Stimulated activated CD8-positive, alpha-beta memory T cell treated with anti-CD3 and anti-CD28 coated beads, Interleukin-15, amount 100 ng/mL, for 4 hours (primary cell): ENCODE data around the gene ATG10.
"Not testable (repeated sequence)": the region's sequence is repeated elsewhere in the genome, so short reads cannot be mapped to it uniquely, and the experiment has no call there.

ENCODE experiments used
- DNase-seq, 2 donors: peaks; one replicate each; pipeline ENCODE4 v3.0.0-alpha.2; 2020; ENCODE audit warnings: low read depth in 2 of 2

Gene ATG10

DNA sequence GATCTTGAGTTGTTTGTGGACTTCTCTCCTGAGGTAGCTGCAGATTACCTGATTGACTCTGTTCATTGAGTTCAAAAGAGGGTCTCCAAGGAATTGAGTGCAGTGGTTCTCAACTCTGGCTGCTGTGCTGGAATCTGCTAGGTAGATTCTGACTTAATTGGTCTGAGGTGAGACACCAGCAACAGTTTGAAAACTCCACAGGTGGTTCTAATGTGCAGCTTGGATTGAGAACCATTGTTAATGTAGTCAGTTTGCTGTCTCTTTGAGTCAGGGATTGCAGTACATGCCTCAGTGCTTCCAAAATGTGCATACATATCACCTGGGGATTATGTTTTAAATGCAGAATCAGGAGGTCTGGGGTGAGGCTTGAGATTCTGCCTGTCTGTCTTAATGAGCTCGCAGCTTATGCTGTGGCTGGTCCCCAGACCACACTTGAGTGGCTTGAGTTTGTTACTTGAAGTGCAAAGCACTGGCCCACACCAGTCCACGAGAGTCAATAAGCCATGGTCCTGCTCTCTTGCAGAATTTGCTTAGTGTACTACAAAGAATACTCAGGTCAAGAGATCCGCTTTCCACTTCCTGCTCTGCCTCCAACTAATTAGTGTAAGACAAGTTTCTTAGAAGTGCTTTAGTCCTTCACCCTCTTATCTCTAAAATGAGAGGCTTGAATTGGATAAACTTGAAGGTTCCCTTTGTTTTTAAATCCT lies 82.3 kb downstream of the ATG10 start:
- DNase-seq: no peak

DNA sequence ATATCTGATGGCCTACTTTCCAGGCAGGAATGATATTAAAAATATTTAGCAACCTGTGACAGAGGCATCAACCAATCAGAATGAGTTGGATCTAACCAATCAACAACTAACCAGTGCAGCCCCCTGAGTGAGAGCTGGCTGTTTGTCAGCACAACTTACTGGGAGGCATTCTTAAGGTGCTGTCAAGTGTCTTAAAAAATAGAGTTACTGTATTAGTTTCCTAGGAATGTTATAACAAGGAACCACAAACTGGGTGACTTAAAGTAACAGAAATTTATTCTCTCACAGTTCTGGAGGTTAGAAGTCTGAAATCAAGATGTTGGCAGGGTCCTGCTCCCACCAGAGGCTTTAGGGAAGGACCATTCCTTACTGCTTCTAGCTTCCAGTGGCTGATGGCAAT lies 85.2 kb downstream of the ATG10 start:
- no peak for DNase-seq

DNA sequence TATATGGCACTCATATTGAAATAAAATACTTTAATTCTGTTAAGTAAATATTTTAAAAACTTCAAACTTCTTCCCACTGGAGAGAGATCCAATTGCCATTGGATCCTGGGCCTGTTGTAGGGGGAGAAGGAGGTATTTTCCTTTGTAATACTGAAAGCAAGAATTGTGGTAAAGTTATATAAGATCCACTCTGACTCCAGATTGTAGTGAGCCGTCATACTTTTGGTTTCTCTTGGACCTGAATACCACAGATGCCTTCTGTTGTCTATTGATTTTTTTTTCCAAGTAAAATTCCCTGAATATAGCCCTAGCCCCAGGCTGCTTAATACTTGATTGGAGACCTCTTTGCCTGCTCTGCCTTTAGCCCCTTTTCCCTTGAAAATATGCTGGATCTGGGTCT lies 86.9 kb downstream of the ATG10 start:
- no peak for DNase-seq

DNA sequence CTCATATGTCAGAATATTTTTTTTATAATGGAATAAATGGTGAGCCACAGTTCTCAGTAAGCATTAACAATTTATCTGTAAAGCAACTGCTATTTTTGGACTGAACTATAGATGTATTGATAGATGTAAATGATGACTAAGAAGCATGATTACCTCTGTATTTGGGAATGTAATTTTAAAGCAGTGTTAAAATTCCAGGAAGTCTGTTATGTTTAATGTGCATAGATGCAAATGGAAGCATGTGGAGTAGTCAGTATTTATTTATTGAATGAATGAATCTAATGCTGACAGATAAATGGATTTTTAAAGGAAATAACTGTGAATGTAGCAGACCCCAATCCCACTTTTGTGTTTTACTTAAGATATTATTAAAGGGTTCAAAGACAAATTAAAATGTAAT lies 95.0 kb downstream of the ATG10 start:
- no peak for DNase-seq

DNA sequence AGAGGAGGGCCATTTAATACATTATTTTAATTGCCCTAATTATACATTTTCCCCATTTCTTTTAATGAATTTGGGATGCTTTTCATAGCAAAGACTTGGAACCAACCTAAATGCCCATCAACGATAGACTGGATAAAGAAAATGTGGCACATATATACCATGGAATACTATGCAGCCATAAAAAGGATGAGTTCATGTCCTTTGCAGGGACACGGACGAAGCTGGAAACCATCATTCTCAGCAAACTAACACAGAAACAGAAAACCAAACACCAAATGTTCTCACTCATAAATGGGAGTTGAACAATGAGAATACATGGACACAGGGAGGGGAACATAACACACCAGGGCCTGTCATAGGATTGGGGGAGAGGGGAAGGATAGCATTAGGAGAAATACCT lies 96.2 kb downstream of the ATG10 start:
- not testable (repeated sequence) for DNase-seq

DNA sequence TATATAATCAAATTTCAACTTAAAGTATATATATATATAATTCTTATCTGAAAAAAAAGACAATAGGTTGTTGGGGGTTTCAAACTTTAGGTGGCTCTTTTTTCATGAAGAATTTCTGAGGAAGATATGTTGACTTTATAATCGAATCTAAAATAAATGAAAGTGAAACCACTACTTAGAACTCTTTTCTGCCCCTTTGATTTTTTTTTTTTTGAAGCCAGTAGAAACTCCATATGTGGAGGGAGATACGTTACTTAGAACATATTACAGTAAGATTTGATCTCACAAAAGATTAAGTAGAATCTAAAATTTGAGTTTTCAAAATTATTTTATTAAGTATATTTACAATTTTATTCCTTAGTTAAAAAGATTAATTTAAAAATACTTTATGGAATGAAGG lies 96.9 kb downstream of the ATG10 start:
- no peak for DNase-seq

DNA sequence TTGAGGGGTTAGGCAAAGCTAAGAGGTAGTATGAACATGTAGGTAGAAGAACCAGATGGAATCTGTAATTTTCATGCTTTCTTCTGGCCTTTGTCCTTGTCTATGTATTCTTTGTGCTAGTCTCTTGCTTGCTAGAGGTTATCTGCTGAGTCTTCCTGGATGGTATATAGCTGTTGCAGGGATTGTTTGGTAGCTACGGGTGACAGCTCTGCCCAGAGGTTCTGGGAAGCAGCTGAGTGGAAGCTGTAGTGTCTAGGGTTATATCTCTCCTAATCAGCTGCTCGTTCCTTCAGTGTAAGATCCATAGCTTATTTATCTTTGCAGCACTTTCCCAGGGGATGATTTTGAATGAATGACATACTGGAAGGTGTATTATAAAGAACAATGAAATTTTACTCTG lies 100.3 kb downstream of the ATG10 start:
- DNase-seq: no peak

DNA sequence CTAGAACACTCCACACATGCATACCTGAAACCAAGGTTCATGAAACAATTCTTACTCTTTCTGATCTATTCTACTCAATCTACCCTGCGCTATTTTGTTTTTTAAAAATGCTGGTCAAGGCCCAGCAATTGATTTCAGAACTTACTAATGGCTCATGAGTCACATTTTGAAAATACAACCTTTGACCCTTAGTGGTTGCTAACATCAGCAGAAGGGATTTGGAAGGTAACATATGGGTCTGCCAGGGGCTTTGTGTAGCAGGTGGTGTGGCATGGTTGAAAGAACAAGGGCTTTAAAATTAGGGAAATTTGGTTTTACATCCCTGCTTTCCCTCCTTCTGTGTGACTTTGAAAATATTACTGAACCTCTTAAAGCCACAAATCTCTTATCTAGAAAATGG lies 101.4 kb downstream of the ATG10 start:
- DNase-seq: no peak

DNA sequence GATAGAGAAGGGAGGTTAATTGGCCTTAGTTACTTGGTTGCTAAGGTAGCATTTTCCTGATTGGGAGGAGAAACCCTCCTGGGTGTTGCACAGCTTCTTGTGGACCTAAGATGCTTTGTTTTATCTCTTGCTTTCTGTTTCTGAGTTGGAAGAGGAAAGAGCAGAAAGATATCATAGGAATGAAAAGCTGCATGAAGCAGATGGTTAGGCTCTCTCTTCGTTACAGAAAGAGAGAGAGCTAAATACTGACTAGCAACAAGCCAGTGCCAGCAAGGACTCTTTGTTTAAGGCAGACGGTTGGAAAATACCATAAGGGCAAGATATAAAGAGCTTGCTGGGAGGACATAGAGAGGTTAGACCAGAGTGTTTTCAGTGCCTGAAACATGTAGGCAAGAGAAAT lies 103.1 kb downstream of the ATG10 start:
- no peak for DNase-seq

DNA sequence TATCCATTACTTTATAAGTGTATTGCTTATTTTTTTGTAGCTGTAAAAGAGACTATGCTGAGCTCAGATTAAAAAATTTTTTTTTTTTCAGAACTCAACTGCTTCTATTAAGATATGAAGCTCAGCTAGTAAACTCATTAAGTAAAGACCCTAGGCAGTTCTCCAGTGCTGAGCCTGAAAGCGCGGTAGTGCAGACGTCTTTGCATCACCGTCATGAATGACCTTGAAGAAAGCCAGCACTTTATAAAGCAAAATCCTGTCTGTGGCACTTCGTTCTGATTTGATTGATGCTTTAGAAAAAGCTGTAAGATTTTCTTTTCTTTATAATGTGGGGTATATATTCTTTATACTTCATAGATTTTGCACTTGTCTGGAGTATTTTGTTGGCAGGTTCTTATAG lies 105.7 kb downstream of the ATG10 start:
- no peak for DNase-seq

DNA sequence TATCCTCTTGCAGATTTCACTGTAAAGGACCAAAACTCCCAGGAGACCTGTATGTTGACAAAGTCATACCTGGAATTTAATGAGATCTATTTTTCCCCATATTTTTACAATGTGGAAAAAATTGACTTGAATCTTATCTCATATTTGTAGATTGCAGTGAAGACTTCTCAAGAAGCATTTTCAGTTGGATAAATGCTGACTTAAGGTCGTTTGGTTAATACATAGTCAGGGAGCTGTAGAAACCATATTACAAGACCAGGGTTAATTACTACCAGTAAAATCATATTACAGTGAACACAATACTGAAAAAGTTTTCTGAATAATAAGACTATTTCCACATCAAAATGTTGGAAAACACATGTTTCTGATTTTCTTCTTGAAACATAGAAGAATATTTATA lies 119.8 kb downstream of the ATG10 start:
- DNase-seq: no peak

DNA sequence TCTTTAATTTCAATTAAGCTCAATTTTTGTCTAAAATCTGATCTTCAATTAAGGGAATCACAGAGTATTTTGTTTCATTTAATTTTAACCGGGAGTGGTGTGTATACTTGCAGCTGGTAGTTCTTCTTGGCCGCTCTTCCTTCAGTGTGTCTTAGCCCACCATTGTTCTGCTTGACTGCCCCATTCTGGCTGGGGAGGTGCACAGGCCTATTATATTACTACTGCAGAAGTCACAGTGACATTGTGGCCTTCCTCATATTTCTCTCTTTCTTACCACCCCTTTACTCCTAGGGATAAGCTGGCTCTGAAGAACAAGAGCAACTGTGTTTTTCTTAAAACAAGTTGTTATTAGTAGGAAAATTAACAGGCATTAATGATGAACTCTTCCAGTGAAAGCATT lies 123.7 kb downstream of the ATG10 start:
- no peak for DNase-seq

DNA sequence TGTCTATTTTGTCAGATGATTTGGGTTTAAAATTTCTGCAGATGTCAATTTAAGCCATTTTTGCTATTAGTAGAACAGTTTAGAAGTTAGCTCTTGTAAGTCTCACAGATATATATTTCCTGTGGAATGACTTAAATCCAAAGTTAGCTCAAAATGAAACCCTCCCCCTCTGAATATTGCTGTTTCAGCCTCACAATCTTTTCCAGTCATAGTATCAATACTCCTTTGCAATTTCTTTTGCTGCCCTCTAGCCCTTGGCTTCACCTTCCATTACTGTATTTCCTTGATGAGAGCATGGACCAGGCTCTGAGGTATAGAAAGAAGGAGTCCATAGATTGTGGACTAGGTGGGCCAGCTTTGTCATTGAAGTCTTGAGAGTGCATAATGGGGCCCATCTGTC lies 124.4 kb downstream of the ATG10 start:
- DNase-seq: no peak

DNA sequence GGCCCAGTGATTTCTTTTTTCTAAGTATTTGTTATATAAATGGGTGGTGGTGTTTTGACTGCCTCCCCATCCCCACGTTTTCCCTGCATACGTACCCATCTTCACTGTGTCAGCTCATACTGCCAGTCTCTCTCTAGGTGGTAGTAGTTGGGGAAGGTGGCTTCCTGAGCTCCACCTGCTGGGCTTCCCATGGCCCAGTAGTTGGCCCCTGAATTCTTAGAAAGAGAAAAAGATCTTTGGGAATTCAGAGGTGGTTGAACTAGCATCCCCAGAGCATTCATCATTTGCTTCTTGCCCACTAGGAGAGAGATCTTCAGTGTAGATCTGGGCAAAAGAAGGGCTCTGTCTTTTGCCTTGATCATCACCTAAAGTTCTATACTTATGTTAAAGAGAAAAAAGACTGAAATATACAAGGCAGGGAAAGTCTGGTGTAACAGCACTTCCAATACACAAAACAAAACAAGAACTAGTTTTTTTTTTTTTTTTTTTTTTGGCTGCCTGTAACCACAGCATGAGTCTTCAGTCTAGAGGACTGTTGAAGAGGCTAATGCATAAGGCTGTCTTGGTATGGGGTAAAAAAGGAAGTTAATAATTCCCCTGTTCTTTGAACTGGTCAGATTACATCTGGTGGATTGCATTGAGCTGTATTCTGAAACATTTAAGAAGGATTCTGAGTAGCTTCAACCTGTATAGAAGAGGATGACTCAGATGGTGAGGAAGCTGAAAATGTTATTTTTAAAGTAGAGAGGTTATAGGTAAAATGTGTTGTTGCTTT lies 128.7 kb downstream of the ATG10 start:
- no peak for DNase-seq

DNA sequence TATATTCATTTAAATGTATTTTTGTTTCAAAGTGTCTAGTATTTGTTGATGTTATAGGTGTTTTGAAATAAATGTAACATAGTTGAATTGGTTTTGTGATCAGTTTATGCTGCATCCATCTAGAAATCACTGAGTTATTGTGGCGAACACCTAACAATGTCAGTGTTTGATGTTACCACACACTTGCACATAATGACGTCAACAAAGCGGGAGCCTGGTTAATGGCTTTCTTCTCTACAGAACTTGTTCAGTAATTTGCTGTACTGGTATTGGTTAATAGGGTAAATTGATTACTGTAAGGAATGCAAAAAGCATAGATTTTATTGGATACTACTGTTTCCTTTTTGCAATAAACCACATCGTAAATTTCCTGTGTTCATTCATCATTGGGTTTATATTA lies 133.0 kb downstream of the ATG10 start:
- DNase-seq: no peak

DNA sequence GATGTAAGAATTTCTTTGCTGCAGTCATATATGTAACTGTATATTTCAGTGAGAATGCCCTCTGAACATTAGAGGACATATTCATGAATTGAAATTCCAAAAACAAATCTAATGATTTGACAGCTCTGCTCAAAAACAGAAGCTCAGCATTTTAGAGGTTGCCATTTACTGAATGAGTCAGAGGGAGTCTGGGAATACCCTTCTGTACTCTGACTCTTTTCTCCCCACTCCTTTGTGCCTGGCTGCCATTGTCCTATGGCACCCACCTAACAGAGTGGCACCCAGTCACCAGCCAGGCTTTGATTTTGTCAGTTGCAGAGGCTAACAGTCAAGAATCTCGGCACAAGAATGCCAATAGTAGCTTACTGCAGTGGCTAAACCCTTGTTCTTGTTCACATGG lies 133.6 kb downstream of the ATG10 start:
- no peak for DNase-seq

DNA sequence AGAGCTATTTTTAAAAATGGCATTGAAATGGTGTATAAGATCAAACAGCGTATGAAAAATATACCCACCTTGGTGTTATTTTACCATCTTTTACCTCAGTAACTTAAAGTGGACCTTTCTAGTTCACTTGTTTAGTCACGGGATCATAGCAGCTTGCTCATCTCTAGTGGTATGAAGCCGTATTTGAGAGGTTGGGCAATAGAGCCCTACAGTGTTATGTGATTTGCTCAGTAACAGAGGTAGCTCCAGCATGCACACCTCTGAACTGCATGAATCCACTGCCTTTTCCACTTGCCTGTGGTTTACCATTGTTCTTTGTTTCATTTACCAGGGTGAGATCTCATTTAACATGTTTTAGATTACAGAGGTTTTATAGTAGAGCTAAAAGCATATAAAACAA lies 134.4 kb downstream of the ATG10 start:
- DNase-seq: no peak

DNA sequence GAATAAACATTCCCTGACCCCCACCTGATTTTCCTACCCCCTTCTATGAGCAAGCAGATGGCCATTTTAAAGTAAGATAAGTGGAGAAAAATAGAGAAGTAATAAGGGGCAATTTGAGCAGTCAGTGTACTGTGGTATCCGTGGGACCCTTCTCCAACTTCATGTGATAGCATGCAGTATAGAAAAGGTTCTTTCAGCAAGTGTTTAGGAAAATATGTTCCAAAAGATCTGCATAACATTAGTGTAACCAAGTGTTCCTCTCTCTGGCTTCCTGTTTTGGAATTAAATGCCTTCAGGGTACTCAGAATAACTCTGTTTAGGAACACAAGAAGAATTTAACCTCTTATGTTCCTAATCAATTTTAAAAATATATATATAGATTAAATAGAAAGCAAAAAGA lies 134.9 kb downstream of the ATG10 start:
- no peak for DNase-seq

DNA sequence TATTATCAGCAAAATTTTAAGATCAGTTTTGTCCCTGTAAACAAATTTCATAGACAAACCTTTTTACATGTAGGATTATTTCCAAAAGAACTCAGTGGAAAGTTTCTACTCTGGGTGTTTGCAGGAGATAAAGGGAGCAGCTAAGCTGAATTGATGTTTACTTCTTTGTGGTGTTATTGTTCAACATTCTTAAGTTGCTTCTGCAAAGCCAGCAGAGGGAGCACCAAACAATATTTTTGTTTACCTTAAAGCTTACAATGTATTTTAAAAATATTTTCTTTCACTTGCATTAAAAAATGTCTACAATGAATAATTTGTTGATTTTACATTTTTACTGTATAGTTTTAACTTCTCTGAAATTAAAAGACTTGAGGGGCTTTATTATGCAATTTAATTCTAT lies 135.4 kb downstream of the ATG10 start:
- no peak for DNase-seq

DNA sequence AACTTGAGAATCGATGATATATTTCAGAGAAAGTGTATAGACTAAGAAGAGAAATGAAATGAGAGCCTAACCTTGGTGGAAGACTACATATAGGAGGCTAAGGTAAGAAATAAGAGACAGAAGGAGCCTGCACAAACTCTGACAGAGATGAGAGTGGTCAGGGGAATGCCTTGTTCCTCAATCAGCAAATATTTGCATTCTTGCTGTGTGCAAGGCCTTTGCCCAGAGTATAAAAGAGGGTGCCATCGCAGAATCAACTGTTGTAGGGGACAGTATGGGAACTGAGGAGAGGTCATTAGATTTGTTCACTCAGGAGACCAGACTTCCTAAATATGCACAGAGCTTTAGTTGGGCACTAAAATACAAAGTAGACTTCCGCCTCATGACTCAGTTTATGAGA lies 137.2 kb downstream of the ATG10 start:
- DNase-seq: no peak

DNA sequence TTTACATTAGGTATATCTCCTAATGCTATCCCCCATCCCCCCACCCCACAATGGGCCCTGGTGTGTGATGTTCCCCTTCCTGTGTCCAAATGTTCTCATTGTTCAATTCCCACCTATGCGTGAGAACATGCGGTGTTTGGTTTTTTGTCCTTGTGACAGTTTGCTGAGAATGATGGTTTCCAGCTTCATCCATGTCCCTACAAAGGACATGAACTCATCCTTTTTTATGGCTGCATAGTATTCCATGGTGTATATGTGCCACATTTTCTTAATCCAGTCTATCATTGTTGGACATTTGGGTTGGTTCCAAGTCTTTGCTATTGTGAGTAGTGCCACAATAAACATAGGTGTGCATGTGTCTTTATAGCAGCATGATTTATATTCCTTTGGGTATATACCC lies 138.1 kb downstream of the ATG10 start:
- not testable (repeated sequence) for DNase-seq

DNA sequence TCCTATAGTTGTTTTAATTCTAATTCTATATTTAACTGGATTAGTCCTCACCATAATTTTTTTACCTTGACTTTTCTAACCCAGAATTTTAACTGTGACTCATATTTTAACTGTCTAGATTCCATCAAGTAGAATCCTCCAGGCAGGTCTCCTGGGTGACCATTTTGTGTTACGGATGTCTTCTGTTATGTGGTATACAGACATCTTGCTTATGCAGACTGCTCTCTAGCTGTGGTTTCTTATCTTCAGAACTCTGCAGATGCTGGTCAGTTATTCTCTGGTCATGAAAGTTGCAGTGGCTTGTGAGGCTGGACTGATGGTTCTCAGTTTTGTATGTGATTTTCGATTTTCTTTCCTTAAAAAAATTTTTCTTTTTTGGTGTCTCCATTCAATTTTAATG lies 139.4 kb downstream of the ATG10 start:
- DNase-seq: no peak

DNA sequence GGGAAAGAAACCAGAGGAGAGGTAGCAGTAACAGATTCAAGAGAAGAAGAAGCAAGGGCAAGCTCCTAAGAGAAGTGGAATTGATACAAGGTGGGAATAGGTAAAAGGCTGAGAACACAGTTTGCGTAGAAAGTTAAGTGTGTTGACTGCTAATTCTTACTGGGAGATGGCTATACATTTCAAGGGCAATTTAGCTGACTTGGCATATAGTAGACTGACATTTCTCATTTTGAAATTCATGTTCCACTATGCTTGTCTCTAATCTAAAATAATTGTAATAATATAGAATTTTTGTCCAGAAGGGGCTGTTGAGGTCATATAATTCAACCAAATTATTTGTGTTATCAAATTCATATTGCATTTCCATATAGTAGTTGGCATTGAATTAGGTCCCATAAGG lies 144.0 kb downstream of the ATG10 start:
- no peak for DNase-seq

DNA sequence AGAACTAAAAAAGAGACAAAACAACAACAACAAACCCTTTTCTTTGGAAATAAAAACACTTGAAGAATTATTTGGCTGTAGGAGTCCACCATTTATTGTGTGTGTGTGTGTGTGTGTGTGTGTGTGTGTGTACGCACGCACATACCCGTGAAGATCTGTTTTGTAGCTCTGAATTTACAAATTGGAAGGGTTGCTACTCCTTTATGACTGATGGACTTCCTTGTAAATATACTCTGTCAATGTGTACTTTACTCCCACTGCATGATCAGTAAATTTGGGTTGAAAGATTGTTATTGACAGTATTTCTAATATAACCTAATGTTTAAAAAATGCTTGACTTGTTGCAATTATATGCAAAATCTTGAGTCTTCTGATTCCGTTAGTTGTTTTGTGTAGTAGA lies 148.1 kb downstream of the ATG10 start:
- no peak for DNase-seq
